HepG2 (cell line): ENCODE results near the gene ADCK2. TPM values are rescaled to one million over a fixed set of nuclear protein-coding genes. Genes with fewer than 3 reads are reported as not detected.

Experiments used
- ATAC-seq: fragments of 200-7000 bp; cut with Tn5 transposase; 3 replicates; pipeline ENCODE4 v1.9.1; 2020; ENCODE audit warnings: mild to moderate bottlenecking, moderate library complexity
- BruUV-seq: library from RNA; stranded (reverse); fragments of 400-500 nt; replicated peaks from 2 replicates; lab custom pipeline; 2021; lab: Mats Ljungman, UMichigan
- CTCF ChIA-PET: fragments of 300-600 bp; formaldehyde crosslinking; extraction: SDS; loops from one replicate; lab custom pipeline; 2021; ENCODE audit warnings: low total read pairs, inconsistent platforms, low intra/inter-chr PET ratio; lab: Yijun Ruan, JAX
- POLR2A ChIA-PET: fragments of 350-600 bp; sonication (Branson Sonifier 250); formaldehyde crosslinking; loops from one replicate; lab custom pipeline; 2020; ENCODE audit warnings: antibody characterized with exemption, inconsistent platforms; lab: Yijun Ruan, JAX
- DNase-seq: peaks from one replicate; pipeline ENCODE4 v3.0.0-alpha.2; 2015; ENCODE audit warnings: low spot score
- FAIRE-seq: peaks from 3 replicates; lab custom pipeline; 2011; peaks lifted over from hg19 to GRCh38; lab: Jason Lieb, UNC
- H2AFZ ChIP-seq: one replicate; pipeline ENCODE4 v1.6.1; 2011; ENCODE audit warnings: low read length, inconsistent platforms
- H3K27ac ChIP-seq: fragments of 300-600 bp; 3 replicates; pipeline ENCODE4 v1.8.0; 2011; ENCODE audit warnings: mixed run types, mild to moderate bottlenecking, mixed read lengths, low read length, inconsistent platforms; ENCODE audit not compliant: insufficient read depth; ENCODE audit errors: extremely low read length
- H3K27me3 ChIP-seq, 2 experiments: fragments of 200-600 bp in 1 of 2; 2 replicates in 1 of 2; 3 replicates in 1 of 2; pipeline versions ENCODE4 v1.6.0 to v1.8.0; 2011; ENCODE audit warnings: low read length in 2 of 2, mild to moderate bottlenecking in 2 of 2, moderate library complexity in 2 of 2, inconsistent platforms in 1 of 2; ENCODE audit not compliant: insufficient read depth in 2 of 2, control insufficient read depth in 1 of 2
- H3K36me3 ChIP-seq, 2 experiments: fragments of 200-600 bp in 1 of 2; replicated peaks in 1 of 2; 2 replicates in 1 of 2; 3 replicates in 1 of 2; pipeline versions ENCODE4 v1.5.1 to v1.8.0; 2011; ENCODE audit warnings: low read length in 2 of 2, inconsistent platforms in 1 of 2; ENCODE audit not compliant: insufficient read depth in 2 of 2, control insufficient read depth in 1 of 2
- H3K4me1 ChIP-seq: 2 replicates; pipeline ENCODE4 v1.5.1; 2012; ENCODE audit warnings: low read length, inconsistent platforms; ENCODE audit not compliant: insufficient read depth
- H3K4me2 ChIP-seq: 2 replicates; pipeline ENCODE4 v1.6.0; 2011; ENCODE audit warnings: low read depth, low read length, inconsistent platforms
- H3K4me3 ChIP-seq, 3 experiments: fragments of 200-600 bp in 1 of 3; sonication (generic), shearing (Covaris generic) in 1 of 3; replicated peaks in 1 of 3; 2 replicates each; pipeline ENCODE4 v1.5.1; 2011 to 2016; ENCODE audit warnings: low read length in 3 of 3, inconsistent platforms in 2 of 3, low read depth in 2 of 3, mild to moderate bottlenecking in 2 of 3, control low read depth in 1 of 3, mixed read lengths in 1 of 3; ENCODE audit not compliant: insufficient read depth in 1 of 3
- H3K79me2 ChIP-seq: one replicate; pipeline ENCODE4 v1.6.1; 2011; ENCODE audit warnings: low read length, inconsistent platforms; ENCODE audit not compliant: insufficient read depth
- H3K9ac ChIP-seq: 2 replicates; pipeline ENCODE4 v1.6.0; 2011; ENCODE audit warnings: mild to moderate bottlenecking, low read depth, low read length, inconsistent platforms; ENCODE audit not compliant: insufficient read depth
- H3K9me3 ChIP-seq: 2 replicates; pipeline ENCODE4 v1.5.1; 2012; ENCODE audit warnings: mild to moderate bottlenecking, low read length
- H4K20me1 ChIP-seq: 2 replicates; pipeline ENCODE4 v1.6.0; 2011; ENCODE audit warnings: inconsistent platforms, mild to moderate bottlenecking, low read length, moderate library complexity; ENCODE audit not compliant: insufficient read depth
- PBX3 ChIP-seq: sonication (generic); formaldehyde crosslinking; IDR thresholded peaks from 2 replicates; pipeline ENCODE4 v1.8.1; 2023; ENCODE audit warnings: missing genetic modification reagents, inconsistent platforms, borderline replicate concordance
- ZNF510 ChIP-seq: sonication (generic); formaldehyde crosslinking; IDR thresholded peaks from 2 replicates; pipeline ENCODE4 v1.4.0; 2020; ENCODE audit warnings: low read depth, mild to moderate bottlenecking, missing genetic modification reagents
- ZNF775 ChIP-seq: sonication (generic); formaldehyde crosslinking; IDR thresholded peaks from 2 replicates; pipeline ENCODE4 v1.4.0; 2020; ENCODE audit warnings: missing genetic modification reagents, mild to moderate bottlenecking, moderate library complexity, borderline replicate concordance
- WGBS: methylation state at CpG from one replicate; pipeline ENCODE4 v1.1.6; 2017; ENCODE audit warnings: low lambda C conversion rate; 5-methylcytosine and 5-hydroxymethylcytosine counted together
- in situ Hi-C: cut with HindIII; loops from 2 replicates; pipeline ENCODE4 v1.10.0; 2017; ENCODE audit warnings: low pct_unique_long_range_greater_than_20kb; ENCODE audit not compliant: extremely low pct_ligation_motif_present
- intact Hi-C: fragments of 100-400 bp; cut with micrococcal nuclease; formaldehyde crosslinking; loops from one replicate; pipeline ENCODE4 v1.10.0; 2022; ENCODE audit not compliant: unreplicated experiment
- polyA plus RNA-seq, 8 experiments: library from polyadenylated mRNA; depleted of rRNA in 3 of 8; stranded (reverse) in 7 of 8; unstranded in 1 of 8; fragments of >200 nt; fragmentation: Illumina TruSeq in 4 of 8; extraction: Trizol in 4 of 8; gene quantifications; 2 replicates each; pipeline versions ENCODE4 v1.2.1 to v1.2.3, GENCODE V29; 2011 to 2016; ENCODE audit warnings: low read depth in 4 of 8, missing spikeins in 1 of 8, mixed read lengths in 1 of 8; ENCODE audit not compliant: insufficient read depth in 1 of 8
- total RNA-seq, 5 experiments: library from RNA; depleted of rRNA; stranded (reverse); fragments of >200 nt; fragmentation: Illumina TruSeq; extraction: Trizol; gene quantifications; 2 replicates each; pipeline ENCODE4 v1.2.3, GENCODE V29; 2016; ENCODE audit warnings: low read depth in 1 of 5
- TF ChIP-seq, protein P1 (sequence below): sonication (generic); formaldehyde crosslinking; IDR thresholded peaks from 2 replicates; pipeline ENCODE4 v1.5.1; 2020; ENCODE audit warnings: mild to moderate bottlenecking, missing genetic modification reagents, moderate library complexity

Gene ADCK2
- total and polyA plus RNA-seq, 2 of the 13 experiments (the other 11 are each of a cell fraction or from before 2014, with no cell fraction given): 8.6 to 18.8 TPM

DNA sequence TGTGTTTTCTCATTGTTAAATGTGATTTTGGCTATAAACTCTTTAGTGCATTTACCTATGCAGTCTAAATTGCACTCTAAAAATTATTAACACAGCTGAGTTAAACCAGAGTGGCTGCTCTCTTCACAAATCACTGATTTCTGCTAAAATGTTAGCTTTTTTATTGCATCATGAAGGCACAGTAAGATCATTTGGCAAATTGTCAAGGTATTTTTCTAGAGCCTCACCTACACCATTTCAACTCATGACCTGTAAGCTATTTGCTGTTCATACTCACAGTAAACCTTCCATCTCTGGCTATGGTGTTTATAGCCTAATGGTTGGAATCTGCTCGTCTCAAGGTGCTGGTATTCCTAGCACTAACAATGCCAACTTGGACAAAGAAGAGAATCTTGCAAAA lies 49.5 kb downstream of the ADCK2 start:
- no peaks in the 10 kb centered on the region for H3K9me3 ChIP-seq
- H2AFZ ChIP-seq: no peak overlapping the region
- H3K27me3 ChIP-seq: no peaks in the 10 kb centered on the region
- ATAC-seq (no peak), DNase-seq (no peak), FAIRE-seq (no peak)
- no peak overlapping the region for H3K9ac ChIP-seq
- TF ChIP-seq ZNF510 (CRISPR knock-in tag) (no peak), PBX3 (CRISPR knock-in tag) (no peak), ZNF775 (CRISPR knock-in tag) (no peak)
- TF ChIP-seq, protein P1, sequence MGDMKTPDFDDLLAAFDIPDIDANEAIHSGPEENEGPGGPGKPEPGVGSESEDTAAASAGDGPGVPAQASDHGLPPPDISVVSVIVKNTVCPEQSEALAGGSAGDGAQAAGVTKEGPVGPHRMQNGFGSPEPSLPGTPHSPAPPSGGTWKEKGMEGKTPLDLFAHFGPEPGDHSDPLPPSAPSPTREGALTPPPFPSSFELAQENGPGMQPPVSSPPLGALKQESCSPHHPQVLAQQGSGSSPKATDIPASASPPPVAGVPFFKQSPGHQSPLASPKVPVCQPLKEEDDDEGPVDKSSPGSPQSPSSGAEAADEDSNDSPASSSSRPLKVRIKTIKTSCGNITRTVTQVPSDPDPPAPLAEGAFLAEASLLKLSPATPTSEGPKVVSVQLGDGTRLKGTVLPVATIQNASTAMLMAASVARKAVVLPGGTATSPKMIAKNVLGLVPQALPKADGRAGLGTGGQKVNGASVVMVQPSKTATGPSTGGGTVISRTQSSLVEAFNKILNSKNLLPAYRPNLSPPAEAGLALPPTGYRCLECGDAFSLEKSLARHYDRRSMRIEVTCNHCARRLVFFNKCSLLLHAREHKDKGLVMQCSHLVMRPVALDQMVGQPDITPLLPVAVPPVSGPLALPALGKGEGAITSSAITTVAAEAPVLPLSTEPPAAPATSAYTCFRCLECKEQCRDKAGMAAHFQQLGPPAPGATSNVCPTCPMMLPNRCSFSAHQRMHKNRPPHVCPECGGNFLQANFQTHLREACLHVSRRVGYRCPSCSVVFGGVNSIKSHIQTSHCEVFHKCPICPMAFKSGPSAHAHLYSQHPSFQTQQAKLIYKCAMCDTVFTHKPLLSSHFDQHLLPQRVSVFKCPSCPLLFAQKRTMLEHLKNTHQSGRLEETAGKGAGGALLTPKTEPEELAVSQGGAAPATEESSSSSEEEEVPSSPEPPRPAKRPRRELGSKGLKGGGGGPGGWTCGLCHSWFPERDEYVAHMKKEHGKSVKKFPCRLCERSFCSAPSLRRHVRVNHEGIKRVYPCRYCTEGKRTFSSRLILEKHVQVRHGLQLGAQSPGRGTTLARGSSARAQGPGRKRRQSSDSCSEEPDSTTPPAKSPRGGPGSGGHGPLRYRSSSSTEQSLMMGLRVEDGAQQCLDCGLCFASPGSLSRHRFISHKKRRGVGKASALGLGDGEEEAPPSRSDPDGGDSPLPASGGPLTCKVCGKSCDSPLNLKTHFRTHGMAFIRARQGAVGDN: no peak
- BruUV-seq: no TSS peak
- H4K20me1 ChIP-seq: no peaks in the 10 kb centered on the region
- intact Hi-C loops (no loop called here), in situ Hi-C loops (no loop called here)
- CTCF ChIA-PET: no interaction called here
- H3K36me3 ChIP-seq: peaks cover 3 to 5% of the 10 kb centered on the region in 2 experiments; a peak in 3 of 5 replicates
- POLR2A ChIA-PET: no interaction called here
- H3K4me3 ChIP-seq: no peak overlapping the region
- H3K27ac ChIP-seq: no peak overlapping the region
- H3K4me2 ChIP-seq: no peak overlapping the region
- no peaks in the 10 kb centered on the region for H3K4me1 ChIP-seq
- 95% methylated on average over 1 of the region's 1 CpG for WGBS
- no peaks in the 10 kb centered on the region for H3K79me2 ChIP-seq
